DND-41 (cell line): ENCODE results near the gene STX3.

Experiments used
- ATAC-seq: fragments of 200-7000 bp; cut with Tn5 transposase; 3 replicates; pipeline ENCODE4 v1.9.1; 2021; ENCODE audit warnings: low read depth; ENCODE audit not compliant: insufficient read depth
- DNase-seq: peaks from one replicate; pipeline ENCODE4 v3.0.0-alpha.2; 2020
- H2AFZ ChIP-seq: 2 replicates; pipeline ENCODE4 v1.6.0; 2012; ENCODE audit warnings: low read depth, low read length
- H3K27ac ChIP-seq: 2 replicates; pipeline ENCODE4 v1.5.1; 2012; ENCODE audit warnings: low read length, inconsistent platforms
- H3K27me3 ChIP-seq: fragments of 200-600 bp; sonication (generic); 2 replicates; pipeline ENCODE4 v1.6.0; 2012; ENCODE audit warnings: low read length, mild to moderate bottlenecking, inconsistent platforms; ENCODE audit not compliant: insufficient read depth, poor library complexity
- H3K36me3 ChIP-seq: 2 replicates; pipeline ENCODE4 v1.5.1; 2012; ENCODE audit warnings: low read length, inconsistent platforms; ENCODE audit not compliant: insufficient read depth
- H3K4me1 ChIP-seq: 2 replicates; pipeline ENCODE4 v1.5.1; 2012; ENCODE audit warnings: mild to moderate bottlenecking, low read length; ENCODE audit not compliant: insufficient read depth
- H3K4me2 ChIP-seq: 2 replicates; pipeline ENCODE4 v1.6.0; 2012; ENCODE audit warnings: mild to moderate bottlenecking, moderate library complexity, low read length, inconsistent platforms; ENCODE audit not compliant: insufficient read depth
- H3K4me3 ChIP-seq, 2 experiments: fragments of 200-600 bp in 1 of 2; shearing (Covaris generic) in 1 of 2; 2 replicates each; pipeline ENCODE4 v1.5.1; 2012 to 2016; ENCODE audit warnings: inconsistent platforms in 2 of 2, low read length in 2 of 2, mild to moderate bottlenecking in 2 of 2, low read depth in 1 of 2, moderate library complexity in 1 of 2
- H3K79me2 ChIP-seq: 2 replicates; pipeline ENCODE4 v1.6.0; 2012; ENCODE audit warnings: low read length, inconsistent platforms; ENCODE audit not compliant: insufficient read depth
- H3K9ac ChIP-seq: 2 replicates; pipeline ENCODE4 v1.6.0; 2012; ENCODE audit warnings: low read depth, mild to moderate bottlenecking, inconsistent platforms, low read length, moderate library complexity
- H3K9me3 ChIP-seq: 2 replicates; pipeline ENCODE4 v1.5.1; 2012; ENCODE audit warnings: low read length, moderate library complexity, mild to moderate bottlenecking, inconsistent platforms; ENCODE audit not compliant: insufficient read depth, severe bottlenecking
- H4K20me1 ChIP-seq: 2 replicates; pipeline ENCODE4 v1.6.0; 2012; ENCODE audit warnings: low read length; ENCODE audit not compliant: insufficient read depth
- EZH2 ChIP-seq: IDR thresholded peaks from 3 replicates; pipeline ENCODE4 v1.6.1; 2012; ENCODE audit warnings: borderline replicate concordance, low read depth, mild to moderate bottlenecking, moderate library complexity, low read length, inconsistent platforms; ENCODE audit not compliant: severe bottlenecking
- TF ChIP-seq, protein P1 (sequence below): IDR thresholded peaks from 2 replicates; pipeline ENCODE4 v1.5.1; 2012; ENCODE audit warnings: borderline replicate concordance, low read length, moderate library complexity, mild to moderate bottlenecking; ENCODE audit not compliant: poor library complexity, severe bottlenecking; ENCODE audit errors: extremely low read depth

Gene STX3

GRCh38 chr11:59708537-59708936, 46.6 kb upstream of the STX3 start:
- TF ChIP-seq EZH2: no peak
- TF ChIP-seq, protein P1, sequence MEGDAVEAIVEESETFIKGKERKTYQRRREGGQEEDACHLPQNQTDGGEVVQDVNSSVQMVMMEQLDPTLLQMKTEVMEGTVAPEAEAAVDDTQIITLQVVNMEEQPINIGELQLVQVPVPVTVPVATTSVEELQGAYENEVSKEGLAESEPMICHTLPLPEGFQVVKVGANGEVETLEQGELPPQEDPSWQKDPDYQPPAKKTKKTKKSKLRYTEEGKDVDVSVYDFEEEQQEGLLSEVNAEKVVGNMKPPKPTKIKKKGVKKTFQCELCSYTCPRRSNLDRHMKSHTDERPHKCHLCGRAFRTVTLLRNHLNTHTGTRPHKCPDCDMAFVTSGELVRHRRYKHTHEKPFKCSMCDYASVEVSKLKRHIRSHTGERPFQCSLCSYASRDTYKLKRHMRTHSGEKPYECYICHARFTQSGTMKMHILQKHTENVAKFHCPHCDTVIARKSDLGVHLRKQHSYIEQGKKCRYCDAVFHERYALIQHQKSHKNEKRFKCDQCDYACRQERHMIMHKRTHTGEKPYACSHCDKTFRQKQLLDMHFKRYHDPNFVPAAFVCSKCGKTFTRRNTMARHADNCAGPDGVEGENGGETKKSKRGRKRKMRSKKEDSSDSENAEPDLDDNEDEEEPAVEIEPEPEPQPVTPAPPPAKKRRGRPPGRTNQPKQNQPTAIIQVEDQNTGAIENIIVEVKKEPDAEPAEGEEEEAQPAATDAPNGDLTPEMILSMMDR: no peak
- H3K9me3 ChIP-seq: no peaks in the 10 kb centered on the region
- ATAC-seq: no peak
- H3K27me3 ChIP-seq: no peaks in the 10 kb centered on the region
- H3K27ac ChIP-seq: no peak overlapping the region
- H3K36me3 ChIP-seq: no peaks in the 10 kb centered on the region
- H3K4me2 ChIP-seq: no peak overlapping the region
- no peak overlapping the region for H3K9ac ChIP-seq
- no peak overlapping the region for H3K4me3 ChIP-seq
- no peak for DNase-seq
- H2AFZ ChIP-seq: no peak overlapping the region
- H3K79me2 ChIP-seq: no peaks in the 10 kb centered on the region
- H3K4me1 ChIP-seq: no peaks in the 10 kb centered on the region
- no peaks in the 10 kb centered on the region for H4K20me1 ChIP-seq

GRCh38 chr11:59710136-59710847, 44.9 kb upstream of the STX3 start:
- no peak for ATAC-seq
- Histone ChIP-seq H2AFZ (no peak overlapping the region), H3K9ac (no peak overlapping the region), H3K27me3 (peaks cover 5% of the 10 kb centered on the region), H3K4me2 (no peak overlapping the region), H3K36me3 (no peaks in the 10 kb centered on the region), H3K79me2 (no peaks in the 10 kb centered on the region), H4K20me1 (no peaks in the 10 kb centered on the region), H3K27ac (no peak overlapping the region), H3K9me3 (no peaks in the 10 kb centered on the region), H3K4me1 (no peaks in the 10 kb centered on the region), H3K4me3 (no peak overlapping the region)
- TF ChIP-seq, protein P1: no peak
- TF ChIP-seq EZH2: no peak
- no peak for DNase-seq

GRCh38 chr11:59713745-59714144, 41.4 kb upstream of the STX3 start, which contains the start of gene OR10V1:
OR10V1 (minus strand) TSS chr11:59713845; CDS start chr11:59713845, 0 bp downstream.
- Histone ChIP-seq H3K36me3 (no peaks in the 10 kb centered on the region), H3K27me3 (peaks cover 5% of the 10 kb centered on the region), H3K4me2 (no peak within 1 kb of the TSS), H3K79me2 (no peaks in the 10 kb centered on the region), H3K27ac (no peak within 1 kb of the TSS), H3K9me3 (no peaks in the 10 kb centered on the region), H2AFZ (no peak within 1 kb of the TSS), H4K20me1 (no peaks in the 10 kb centered on the region), H3K4me1 (no peaks in the 10 kb centered on the region), H3K4me3 (no peak within 1 kb of the TSS), H3K9ac (no peak within 1 kb of the TSS)
- DNase-seq: no peak
- ATAC-seq: no peak
- TF ChIP-seq EZH2: no peak
- TF ChIP-seq, protein P1: no peak
